HG03108 (cell line): ENCODE data around the gene MAP2K3.
A peak's percentile ranks its signal among the peaks of the same experiment; 100 is the strongest.

ENCODE experiments used
- ATAC-seq: cut with Tn5 transposase; IDR thresholded peaks from one replicate; pipeline ENCODE4 v1.9.1; 2021; ENCODE audit warnings: moderate library complexity; ENCODE audit not compliant: unreplicated experiment

Gene MAP2K3

DNA sequence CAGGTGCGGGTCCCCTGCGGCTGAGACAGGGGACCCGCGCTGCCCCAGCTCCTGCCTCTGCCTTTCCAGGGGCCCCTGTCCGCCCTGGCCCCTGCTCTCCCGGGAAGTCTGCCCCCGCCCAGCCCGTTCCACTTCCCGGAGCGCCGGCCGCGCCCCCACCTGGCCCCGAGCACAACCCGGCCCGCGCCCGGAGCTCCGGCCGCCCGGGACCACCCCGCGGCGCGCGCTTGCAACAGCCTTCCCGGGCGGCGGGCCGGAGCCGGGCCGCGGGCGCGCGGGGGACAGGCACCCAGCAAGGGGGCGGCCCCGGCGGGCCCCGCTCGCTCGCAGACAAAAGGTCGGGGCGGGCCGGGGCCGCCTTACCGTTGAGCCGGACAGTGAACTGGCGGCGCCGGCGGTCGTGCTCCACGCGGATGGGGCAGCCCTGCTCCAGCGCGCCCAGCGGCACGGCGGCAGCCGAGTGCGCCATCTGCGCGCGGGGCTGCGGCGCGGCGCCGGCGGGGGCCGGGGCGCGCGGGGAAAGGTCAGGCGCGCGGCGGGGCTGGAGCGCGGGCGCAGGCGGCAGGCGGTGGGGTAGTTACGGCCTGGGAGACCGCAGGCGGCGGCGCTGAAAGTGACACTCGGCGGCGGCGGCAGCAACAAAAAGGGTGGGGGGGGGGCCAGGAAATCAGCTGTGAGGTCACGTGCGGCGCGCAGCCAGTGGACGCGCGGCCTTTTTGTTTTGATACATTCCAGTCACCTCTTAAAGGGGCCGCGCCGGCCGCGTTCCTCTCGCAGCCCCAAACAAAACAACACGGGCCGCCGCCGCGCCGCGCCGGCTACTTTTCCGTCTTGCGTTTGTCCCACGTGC is 31.5 kb upstream of the MAP2K3 start, which contains the start of gene NATD1:
TSS of gene NATD1 (minus strand) at position 615 of the 850 bp plus-strand sequence. CDS start at position 469, 146 bp downstream.
- peak; percentile 65 for ATAC-seq

DNA sequence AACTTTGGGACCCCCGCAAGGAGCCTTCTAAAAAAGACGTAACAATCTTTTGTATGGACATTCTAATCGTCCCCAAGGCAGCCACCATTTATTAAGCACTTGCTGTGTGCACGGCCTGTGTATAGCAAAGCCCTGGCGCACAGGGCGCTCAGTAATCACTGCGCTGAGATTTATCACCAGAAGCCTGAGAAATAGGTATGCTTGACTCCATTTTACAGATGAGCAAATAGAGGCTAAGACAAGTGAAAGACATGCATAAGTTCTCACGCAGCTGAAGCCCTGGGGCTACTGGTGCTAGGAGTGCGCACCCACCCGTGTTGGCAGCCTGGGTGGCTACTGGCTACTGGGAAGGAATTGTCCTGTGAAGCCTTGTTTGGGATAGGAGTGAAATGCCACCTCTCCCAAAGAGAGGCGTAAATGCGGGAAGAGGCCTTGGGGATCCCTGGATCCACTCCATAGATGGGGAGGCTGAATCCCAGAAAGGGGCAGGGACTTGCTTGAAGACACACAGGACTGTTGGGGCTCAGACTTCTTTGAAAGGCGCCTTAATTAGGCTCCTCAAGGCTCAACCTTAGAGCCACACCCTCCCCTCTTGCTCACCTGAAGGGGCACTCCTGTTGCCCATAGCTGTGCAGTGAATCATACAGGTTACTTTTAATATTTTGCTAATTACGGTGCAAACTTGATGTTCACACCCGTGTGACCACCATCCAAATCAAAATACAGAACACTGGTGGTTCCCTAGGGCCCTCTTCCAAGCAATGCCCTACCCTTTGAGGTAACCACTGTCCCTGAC is 30.7 kb upstream of the MAP2K3 start:
- no peak for ATAC-seq

DNA sequence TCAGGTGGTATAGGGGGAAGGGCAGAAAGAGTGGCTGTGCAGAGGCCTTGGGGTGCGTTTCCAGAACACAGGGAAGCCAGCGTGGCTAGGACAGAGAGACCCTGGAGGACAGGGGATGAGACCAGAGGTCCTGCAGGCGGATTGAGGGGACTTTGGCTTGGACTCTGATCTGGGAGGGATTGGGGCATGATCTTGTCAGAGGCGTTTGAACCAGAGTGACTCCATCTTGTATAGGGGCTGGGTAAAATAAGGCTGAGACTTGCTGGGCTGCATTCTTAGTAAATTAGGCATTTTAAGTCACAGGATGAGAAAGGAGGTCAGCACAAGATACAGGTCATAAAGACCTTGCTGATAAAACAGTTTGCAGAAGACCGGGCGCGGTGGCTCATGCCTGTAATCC is 25.9 kb upstream of the MAP2K3 start:
- no peak for ATAC-seq

DNA sequence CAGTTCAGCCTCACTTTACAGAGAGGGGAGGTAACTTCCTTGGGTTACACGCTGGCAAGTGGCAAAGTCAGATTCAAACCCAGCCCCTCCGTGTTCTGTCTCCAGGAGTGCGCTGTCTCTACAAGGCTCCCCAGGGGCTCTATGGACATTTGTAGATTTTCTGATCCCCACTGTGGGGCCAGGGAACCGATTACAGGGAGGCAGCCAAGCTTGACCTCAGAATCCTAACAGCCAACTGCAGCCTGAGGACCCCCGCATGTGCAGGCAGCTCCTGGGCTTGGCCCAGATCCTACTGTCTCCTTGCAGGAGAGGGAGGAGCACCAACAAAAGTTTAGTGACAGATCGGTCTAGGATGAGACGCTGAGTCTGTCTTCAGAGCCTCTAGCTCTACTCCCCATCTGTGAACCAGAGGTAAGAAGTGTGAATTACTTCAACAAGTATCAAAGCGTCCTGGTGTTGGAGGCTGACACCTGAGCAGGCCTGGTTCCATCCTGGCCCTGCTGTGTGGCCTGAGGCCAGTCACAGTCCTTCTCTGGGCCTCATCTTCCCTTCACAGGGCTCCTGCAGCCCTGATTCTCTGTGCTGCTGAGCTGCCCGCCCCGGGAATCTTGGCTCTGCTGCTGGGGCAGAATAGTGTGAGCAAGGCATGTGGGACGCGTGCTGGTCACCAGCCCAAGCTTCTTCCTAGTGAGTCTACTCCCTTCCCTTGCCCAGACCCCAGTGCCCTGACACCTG is 22.1 kb upstream of the MAP2K3 start:
- ATAC-seq, result no peak

DNA sequence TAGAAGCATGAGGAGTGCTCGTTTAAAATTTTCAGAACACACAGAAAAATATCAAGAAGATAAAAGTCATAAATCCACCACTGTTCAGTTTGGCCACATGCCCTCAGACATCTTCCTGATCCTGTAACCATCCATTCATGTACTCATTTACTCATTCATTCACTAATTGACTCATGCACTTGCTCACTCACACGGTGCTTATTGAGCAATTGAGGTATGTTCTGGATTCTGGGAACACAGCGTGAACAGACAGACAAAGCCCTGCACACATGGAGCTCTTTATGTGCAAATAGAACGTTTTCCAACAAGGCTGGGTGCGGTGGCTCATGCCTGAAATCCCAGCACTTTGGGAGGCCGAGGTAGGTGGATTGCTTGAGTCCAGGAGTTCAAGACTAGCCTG is 21.1 kb upstream of the MAP2K3 start:
- no peak for ATAC-seq

DNA sequence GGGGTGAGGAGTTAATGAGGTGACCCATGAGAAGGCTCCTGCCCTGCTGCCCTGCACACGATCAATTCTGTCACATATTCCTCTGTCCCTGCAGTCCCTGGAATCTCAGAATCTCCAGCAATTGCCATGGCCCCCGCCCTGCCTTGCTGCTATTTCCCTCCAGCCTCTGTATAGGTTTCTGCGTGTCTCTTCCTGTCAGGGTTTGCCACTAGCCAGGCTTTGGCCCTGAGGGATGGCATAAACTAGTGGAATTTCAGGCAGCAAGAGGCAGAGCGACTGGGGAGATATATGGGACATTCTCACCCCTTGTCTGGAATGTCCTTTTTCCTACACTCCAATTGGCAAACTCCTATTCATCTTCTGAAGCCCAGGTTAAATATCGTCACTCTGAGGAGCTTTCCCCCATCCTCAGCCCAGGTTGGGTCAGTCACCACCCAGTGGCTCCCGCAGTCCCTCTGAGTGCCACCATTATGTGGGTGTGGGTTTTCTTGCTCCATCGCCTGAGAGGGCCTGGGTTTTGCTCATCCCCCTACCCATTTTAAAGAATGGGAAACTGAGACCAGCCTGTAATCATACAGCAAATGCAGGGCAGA is 15.8 kb upstream of the MAP2K3 start:
- no peak for ATAC-seq

DNA sequence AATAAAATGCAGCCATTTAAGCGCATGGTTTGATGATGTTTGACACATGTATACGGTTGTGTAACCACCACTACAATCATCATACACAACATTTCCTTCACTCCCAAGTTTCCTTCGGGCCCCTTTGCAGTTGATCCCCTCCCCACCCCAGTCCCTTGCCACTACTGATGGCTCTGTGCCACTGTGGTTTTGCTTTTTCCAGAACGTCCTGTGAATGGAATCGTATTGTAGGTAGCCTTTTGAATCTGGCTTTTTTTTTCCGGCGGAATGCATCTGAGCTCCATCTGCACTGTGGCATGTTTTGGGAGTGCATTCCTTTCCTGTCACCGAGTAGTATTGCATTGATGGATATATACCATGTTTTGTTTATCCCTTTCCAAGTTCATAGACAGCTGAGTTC is 15.1 kb upstream of the MAP2K3 start:
- ATAC-seq, result no peak

DNA sequence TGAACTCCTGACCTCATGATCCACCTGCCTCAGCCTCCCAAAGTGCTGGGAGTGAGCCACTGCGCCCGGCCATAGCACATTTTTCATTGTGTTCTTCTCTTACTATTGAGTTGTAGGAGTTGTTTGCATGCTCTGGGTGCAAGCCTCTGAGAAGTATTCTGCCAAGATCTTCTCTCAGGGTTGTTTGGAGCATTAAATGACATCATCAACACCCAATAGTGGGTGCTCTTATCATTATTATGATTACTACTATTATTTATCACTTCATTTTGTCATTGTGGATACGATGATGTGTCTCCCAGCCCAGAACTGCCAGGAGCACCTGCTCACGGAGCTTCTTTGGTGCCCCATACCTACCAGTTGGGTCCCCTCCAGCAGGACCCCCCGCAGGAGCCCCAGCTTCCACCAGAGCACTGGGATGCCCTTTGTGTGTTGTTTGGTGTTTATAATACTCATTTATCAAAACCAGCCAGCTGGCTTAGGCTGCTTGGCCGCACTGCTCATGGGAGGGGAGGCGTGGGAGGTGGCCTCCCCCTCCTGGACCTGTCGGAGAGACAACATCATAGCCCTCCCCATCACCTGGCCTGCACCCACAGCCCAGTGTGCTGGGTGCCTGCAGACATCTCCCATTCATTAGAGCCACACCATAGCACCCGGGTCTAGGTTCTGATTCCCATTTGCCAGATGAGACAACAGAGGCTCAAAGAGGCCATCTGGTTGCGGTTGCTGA is 12.9 kb upstream of the MAP2K3 start:
- ATAC-seq, result no peak

DNA sequence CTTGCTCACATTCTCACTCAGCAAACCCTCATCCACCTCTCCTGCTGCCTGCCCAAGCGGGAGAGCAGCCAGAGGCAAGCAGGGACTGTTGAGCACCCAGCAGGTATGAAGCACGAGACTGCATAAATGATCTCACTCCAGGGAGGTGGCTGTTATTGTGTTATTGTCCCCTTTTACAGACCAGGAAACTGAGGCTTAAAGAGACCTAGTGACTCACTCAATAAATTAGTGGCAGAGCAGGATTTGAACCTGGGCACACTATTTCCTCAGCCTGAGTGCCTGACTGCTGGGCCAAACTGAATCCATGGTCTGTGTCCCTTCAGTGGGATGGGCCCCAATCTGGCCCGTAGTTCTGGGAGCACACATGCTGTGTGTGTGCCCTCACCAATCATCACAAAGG is 12.3 kb upstream of the MAP2K3 start:
- ATAC-seq, result no peak

DNA sequence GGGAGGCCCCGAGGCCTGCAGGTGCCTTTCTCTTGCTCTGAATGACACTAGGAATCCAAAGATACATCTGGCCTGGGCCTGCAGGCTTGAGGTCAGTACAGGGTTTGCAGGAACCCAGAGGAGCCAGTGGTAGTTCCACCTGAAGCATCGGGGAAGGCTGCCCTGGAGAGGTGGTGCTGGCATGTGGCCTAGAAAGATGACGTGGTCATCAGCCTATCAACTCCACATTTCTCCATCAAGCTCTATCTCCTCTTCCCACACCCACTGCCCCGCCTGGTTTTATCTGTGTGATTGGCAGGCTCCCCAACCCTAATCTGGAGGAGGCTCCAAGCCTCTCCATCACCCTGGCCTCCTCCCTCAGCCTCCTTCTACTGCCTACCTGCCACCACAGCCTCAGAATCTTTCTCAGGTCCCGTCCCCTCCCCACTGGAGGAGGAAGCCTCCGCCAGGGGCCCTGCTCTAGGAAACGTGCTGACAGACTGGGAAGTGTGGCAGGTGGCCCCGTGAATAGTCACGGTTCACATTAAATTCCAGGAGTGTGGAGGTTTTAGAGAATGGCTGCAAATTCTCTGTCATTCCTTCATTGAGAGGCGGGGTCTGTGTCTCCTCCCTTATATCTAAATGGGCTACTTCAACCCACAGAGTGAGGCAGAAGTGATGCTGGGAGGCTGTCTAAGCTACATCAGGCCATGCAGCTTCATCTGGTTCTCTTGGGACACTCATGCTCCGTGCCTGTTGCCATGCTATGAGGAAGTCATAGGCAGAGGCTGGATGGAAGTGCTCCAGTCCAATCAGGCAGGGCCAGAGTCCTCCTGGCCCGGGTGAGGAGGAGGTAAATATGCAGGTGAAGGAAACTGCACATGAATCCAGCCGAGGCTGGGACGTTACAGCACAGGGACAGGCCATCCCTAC is 11.4 kb upstream of the MAP2K3 start:
- no peak for ATAC-seq

DNA sequence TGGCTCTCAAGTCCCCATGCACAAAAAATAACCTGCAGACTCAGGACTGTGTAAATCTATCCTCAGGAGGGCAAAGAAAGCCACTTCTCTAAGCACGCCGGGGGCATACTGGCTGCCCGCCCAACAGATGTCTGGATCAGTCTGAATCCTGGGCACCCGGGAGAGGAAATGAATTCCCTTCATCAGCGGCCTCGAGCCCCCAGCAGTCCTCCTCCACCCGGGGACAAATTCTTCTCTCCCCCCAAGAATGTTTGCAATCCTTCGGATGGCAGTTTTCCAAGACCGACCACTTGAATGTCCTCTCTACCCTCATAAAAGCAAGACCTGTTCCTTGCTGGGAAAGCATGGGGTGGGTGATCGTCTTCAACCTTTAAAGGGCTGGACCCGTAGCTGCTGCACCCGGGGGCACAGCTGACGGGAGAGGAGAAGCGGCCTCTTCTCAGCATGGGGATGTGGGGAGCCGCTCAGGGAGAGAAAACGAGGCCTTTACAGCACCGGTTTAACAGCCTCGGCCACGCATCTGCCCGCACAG is 9.4 kb upstream of the MAP2K3 start:
- ATAC-seq, result no peak

DNA sequence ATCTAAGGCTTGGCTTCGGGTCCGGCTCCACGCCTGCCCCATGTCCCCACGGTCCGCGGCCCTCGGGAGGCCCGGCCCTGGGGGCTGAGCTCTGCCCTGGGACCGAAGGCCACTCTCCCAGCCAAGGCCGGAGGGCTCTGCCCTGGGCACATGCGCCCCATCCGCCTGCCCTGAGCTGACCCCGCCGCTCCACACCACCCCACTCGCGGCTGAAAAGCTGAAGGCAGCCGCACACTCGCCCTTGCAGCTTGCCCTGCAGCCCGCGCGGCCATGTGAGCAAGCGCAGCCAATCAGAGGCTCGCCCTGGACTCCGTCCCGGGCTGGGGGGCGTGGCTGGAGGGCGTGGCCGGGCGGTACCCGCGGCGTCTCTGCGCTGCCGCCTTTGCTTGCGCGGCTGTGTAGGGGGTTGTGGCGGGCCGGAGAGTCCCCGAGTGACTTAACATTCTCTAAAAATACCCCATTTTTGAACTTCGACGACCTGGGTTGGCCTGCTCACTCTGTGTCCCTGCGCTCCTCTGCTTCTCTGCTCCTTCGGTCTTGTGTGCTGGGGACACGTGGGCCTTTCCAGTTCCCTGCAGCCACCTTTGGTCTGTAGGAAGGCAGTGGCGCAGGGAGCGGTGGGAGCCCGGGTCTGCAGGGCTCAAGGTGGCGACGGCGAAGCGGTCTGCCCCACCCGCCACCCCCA is 8.8 kb upstream of the MAP2K3 start:
- peak; percentile 95 for ATAC-seq

DNA sequence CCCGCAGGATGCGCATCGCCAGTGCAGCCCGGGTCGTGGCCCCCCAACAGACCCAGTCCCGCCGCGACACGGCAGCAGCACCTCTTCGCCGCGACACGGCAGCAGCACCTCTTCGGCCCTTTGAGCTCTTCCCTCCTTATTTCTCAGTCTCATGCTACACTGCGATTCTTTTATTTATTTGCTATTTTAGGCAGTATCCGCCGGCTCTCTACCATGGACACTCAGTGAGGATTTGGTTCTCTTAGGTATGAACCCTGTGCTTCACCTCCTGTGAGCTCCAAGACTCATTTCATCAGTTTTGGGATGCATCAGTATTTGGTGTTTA is 8.3 kb upstream of the MAP2K3 start:
- ATAC-seq, result no peak

DNA sequence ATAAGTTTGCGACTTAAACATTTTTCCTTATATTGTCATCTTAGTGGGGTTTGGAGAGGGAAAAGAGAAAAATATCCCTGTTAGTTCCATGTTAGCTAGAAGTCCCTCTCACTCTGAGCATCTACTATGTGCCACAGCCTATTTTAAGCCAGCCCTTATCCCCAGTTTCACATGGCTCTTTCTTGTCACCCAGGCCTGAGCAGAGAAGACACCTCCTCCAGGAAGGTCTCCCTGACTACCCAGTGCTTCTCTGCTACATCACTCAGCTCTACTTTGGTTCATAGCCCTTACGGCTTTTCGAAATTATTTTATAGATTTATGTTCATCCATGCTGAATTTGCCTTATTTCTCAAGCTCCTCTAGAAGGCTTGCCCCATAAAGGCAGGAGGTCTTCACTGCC is 7.2 kb upstream of the MAP2K3 start:
- no peak for ATAC-seq

DNA sequence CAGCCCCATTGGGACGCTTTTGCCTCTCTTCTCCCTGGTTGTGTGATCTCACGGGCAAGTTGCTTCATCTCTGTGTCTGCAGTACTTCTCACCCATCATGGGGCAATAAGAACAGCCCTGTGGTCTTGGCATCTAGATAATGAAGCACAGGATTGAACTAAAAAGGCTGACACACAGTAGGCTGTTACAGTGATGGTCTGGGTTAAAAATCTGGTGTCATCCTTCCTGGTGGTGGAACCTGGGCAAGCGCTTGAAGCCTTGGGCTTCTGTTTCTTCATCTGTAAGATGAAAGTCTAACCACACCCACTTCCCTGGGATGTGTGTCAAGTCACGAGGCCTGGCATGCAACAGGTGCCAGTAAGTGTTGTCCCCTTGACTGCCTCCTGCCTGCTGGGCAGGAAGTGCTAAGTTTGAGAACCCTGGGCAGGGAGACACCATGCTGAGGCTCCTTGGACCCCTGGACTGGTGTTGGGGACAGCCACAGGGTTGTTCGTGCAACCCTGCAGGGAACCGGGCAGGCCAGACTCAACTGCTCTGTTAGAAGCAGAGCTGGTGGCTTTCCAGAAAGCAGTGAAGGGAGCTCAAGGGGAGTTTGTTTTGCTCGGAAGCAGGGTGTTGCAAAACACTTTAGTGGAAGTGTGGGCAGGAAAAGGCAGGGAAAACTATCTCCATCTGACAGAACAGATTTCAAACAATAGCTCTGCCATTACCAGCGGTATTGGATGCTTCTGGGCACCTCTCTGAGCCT is 5.9 kb upstream of the MAP2K3 start:
- ATAC-seq, result no peak

DNA sequence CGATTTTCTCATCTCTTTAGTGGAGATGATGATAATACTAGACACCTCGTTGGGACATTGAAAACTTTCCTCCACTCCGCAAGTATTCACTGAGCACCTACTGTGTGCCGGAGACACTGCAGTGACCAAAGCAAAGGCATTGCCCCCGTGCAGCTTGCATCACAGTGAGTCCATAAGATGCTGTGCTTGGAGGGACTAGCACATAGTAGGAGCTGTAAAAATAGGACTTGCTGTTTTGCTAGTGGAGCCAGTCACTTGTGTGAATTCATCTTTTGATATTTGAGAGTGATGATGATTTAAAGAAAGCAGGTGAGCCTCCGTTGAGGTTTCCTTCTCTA is 5.3 kb upstream of the MAP2K3 start:
- no peak for ATAC-seq

DNA sequence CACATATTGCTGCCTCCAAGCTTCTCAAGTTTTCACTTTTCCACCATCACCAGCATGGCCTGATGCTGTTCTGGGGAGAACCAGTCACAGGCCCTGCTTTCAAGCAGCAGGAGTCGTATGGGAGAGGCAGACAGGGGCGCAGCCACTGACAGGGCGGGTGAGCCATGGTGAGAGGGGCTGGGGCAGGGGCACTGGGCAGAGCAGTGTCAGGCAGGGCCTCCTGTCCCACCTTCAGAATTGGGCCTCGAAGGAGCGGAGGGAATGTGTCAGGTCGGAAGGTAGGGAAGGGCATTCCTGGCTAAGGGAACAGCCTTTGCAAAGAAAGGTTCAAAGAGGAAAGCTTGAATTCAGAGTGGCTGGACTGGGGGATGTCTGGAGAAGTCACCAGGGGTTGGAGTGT is 4.9 kb upstream of the MAP2K3 start:
- no peak for ATAC-seq

DNA sequence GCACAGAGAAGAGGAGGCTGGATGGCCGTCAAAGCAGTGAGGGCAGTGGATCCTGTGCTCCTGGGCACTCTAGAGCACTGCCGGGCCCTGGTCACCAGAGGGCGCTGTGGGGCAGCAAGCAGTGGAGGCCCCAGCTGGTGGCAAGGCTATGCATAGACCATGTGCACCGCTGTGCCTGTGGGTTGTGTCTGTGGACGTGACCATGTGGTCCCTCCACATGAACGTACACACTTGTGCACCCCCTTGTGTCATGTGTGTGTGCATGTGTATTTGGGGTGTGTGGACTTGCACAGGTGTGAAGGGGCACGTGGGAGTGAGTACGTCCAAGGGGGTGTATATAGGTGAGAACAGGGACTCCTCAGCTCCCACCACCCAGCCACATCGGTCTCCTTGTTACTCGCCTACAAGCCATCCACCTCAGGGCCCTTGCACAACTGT is 4.4 kb upstream of the MAP2K3 start:
- no peak for ATAC-seq
